Measurements from ENCODE around the gene STARD9.

STARD9 gene

DNA sequence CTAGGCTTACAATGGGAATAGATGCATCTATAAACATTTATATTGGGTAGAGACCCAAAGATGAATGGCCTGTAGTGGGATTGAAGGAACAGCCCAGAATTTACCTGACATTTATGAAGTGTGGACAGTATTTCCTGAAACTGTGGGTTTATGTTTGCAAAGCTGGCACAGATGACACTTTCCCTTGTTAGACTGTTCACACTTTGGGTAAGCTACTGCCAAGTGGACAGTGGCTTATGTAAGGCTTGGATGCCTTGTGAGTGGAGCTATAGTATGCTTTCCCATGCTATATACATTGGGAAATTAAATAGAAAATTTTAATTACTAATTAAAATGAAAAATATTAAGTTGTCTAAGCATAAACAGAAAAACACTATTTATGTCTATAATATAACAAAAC, 48.5 kb downstream of the STARD9 start:
- no peak for DNase-seq (ENCODE audit: low read depth in 1 of 2, low spot score in 1 of 2)

DNA sequence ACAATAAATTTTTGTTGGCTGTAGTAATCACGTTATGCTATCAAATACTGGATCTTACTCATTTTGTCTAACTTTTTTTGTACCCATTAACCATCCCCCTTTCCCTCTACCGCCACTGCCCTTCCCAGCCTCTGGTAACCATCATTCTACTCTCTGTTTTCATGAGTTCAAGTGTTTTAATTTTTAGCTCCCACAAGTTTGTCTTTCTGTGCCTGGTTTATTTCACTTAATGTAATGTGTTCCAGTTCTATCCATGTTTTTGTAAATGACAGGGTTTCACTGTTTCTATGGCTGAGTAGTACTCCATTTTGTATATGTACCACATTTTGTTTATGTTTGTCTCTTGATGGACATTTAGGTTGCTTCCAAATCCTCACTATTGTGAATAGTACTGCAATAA, 52.1 kb downstream of the STARD9 start:
- no peak for DNase-seq (ENCODE audit: low read depth in 1 of 2, low spot score in 1 of 2)

DNA sequence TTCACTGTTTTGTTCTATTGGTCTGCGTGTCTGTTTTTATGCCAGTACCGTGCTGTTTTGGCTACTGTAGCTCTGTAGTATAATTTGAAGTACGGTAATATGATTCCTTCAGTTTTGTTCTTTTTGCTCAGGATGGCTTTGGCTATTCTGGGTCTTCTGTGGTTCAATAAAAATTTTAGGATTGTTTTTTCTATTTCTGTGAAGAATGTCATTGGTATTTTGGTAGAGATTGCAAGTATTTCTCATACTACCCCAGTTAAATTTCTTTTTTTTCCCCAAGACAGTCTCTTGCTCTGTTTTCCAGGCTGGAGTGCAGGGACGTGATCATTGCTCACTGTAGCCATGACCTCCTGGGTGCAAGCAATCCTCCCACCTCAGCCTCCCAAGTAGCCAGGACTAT, 53.4 kb downstream of the STARD9 start:
- no peak for DNase-seq (ENCODE audit: low read depth in 1 of 2, low spot score in 1 of 2)

DNA sequence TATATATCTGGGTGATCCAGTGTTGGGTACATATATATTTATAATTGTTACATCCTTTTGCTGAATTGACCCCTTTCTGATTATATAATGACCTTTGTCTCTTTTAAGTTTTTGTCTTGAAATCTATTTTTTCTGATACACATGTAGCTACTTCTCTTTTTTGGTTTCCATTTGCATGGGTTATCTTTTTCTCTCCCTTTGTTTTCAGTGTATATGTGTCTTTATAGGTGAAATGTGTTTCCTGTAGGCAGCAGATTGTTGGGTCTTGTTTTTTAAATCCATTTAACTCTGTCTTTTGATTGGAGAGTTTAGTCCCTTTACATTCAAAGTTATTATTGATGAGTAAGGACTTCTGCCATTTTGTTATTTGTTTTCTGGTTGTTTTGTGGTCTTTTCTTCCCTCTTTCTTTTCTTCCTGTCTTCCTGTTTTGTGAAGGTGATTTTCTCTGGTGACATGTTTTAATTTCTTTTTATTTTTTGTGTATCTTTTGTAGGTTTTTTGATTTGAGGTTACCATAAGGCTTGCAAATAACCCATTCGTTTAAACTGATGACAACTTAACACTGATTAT, 56.8 kb downstream of the STARD9 start:
- DNase-seq (ENCODE audit: low read depth in 1 of 2, low spot score in 1 of 2) = no peak

DNA sequence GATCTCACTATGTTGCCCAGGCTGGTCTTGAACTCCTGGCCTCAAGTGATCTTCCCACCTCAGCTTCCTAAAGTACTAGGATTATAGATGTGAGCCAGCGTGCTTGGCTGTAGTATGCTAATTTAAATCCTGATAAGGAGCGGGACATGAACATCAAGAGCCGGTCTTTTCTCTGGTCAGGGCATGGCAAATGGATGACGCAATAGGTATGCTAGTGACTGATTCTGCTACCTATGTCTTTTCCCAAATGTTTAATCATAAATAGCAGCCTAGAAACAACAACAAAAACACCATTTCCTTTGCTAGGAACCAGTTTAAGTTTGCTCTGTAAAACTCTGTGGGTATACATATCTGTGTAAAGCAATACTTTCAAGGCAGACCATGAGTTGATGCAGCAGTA, 64.7 kb downstream of the STARD9 start:
- DNase-seq (ENCODE audit: low read depth in 1 of 2, low spot score in 1 of 2) = no peak

DNA sequence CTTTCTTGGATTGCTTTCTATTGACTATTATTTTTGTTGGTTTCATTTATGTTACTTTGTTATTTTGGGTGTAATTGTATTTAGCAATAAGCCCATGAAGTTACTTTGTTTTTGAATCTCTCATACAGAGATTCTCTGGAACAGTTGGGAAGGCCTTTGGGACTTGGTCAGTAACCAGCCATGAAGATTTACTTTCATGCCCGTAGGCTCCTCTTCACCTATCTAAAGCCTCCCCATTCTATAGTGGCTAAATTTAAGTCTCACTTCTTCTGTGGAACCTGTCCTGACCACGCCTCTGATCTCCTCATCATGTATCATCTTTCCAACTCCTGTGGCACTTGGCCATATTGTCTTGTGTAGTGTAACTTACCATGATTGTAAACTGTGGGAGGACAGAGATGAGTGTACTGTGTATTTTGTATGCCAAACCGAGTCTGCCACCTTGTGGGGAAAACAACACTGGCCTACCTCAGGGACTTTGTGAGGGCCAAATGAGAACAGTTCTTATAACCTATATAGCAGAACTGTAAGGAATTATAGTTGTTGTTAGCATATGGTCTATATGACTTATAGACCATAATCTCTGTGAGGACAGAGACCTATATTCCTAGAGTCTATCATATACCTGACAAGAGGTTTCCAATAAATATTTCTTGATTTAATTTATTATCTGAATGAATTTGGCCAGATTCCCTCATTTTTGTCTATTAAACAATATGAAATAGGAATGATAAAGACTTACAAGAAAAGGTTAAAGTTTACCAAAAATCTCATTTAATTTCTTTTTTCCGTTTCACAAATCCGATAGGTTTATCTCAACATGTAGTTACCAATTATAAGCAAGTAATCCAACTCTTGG, 75.0 kb downstream of the STARD9 start:
- peak in 1 of 2 donors; percentile 32 for DNase-seq (ENCODE audit: low read depth in 1 of 2, low spot score in 1 of 2)

DNA sequence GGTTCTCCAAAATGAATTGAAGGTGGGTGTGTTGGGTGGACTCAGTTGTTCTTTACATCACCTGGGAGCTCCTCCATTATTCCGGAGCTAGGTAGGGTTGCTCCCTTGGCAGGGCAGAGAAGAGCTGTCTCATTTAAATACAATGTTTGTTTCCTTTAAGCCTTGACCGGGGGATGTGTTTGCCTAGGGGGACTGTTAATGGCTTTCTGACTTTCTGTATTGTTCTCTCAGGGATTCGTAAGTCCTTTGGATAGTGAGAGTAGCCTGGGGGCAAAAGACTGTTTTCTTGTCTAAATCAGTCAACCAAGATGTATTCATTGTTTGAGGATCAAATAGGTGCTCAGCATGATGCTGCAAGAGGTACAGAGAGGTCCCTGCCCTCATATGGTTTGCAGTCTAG, 90.4 kb downstream of the STARD9 start:
- no peak for DNase-seq (ENCODE audit: low read depth in 1 of 2, low spot score in 1 of 2)

DNA sequence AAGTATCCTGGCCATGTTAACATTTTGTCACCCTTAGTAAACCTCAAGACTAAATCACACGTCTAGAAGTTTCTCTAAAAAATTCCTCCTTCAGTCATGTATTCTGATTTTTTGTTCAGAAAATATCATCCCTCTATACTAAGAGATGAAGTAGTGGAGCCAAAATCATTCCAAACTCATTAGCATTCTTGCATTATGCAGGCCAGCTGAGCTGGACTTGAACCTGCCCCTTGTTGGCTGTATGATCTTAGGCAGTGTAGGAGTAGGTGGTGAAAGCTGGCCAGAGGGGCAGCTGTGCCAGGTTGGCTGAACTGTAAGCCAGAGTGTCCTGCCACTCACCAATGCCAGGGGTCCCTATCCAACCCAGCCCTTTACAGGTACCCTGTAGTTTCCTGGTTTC, 92.4 kb downstream of the STARD9 start:
- DNase-seq (ENCODE audit: low read depth in 1 of 2, low spot score in 1 of 2) = no peak

DNA sequence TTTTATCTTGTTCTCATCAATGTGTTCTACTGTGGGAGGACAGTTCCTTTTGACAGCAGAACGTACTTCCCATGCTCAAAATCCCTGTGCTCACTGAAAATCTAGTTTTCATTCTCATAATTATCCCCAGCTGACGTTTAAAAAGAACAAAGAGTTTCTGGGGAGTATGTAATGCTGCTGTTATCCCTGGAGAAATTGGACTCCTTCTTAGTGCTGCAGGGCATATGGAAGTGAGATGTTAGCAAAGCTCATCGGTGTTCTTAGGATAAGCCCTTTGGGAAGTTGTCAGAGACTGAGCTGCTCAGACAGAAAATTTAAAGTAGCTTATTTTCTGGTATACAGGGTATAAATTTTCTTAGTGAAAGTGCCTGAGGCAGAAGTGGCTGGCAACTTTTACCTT, 95.0 kb downstream of the STARD9 start:
- no peak for DNase-seq (ENCODE audit: low read depth in 1 of 2, low spot score in 1 of 2)

DNA sequence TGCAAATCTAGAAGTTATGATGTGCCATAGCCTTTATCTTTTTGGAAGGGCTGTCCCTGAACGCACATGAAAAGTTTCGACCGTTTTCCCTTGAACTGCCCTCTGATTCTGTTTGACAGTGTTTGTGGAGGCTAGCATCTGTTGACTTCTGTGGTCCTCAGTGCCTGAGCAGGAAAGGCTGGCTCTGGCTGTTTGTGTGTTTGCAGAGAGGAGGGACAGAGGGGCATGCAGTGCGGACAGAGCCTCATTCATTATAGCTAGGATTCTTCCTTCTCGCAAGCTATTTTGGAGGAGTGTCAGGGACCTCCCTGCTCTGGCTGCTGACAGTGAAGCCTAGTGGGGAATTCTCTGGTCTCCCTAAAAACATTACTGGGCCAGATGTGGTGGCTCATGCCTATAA, 97.0 kb downstream of the STARD9 start:
- DNase-seq (ENCODE audit: low read depth in 1 of 2, low spot score in 1 of 2) = no peak

DNA sequence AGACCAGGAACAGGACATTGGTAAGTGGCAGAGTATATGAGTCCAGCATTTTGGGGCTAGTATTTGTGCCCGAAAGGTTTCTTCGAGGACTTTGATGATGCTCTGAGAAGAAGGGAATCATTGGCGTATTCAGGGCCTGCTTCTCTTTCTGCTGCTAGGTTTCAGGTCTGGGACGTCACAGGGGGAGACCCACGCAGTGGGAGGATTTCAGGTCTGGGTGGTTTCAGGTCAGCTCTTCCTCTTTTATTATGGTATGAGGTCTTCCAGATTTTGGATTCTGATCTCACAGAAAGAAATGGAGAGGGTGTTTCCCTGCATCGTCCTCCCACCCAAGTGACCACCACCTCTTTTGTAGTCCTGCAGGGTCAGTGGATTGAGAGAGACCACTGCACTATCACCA, 99.1 kb downstream of the STARD9 start:
- no peak for DNase-seq (ENCODE audit: low read depth in 1 of 2, low spot score in 1 of 2)

DNA sequence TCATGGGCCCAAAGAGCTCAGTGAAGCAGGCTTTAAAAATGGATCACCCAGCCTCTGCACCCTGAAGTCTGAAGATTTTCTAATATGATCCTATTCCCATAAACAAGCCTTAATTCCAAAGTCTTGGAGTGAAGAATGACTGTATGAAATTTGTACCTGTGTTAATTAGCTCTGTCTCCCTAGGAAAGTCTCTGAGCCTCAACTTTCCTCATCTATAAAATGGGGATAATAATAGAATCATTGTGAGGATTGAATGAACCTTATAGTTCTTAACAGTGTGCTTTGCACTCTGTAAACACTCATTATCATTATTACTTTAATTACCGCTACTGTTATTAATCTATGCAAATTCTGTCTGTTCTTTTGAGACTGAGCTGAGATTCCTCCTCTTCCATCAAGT, 99.6 kb downstream of the STARD9 start:
- no peak for DNase-seq (ENCODE audit: low read depth in 1 of 2, low spot score in 1 of 2)

DNA sequence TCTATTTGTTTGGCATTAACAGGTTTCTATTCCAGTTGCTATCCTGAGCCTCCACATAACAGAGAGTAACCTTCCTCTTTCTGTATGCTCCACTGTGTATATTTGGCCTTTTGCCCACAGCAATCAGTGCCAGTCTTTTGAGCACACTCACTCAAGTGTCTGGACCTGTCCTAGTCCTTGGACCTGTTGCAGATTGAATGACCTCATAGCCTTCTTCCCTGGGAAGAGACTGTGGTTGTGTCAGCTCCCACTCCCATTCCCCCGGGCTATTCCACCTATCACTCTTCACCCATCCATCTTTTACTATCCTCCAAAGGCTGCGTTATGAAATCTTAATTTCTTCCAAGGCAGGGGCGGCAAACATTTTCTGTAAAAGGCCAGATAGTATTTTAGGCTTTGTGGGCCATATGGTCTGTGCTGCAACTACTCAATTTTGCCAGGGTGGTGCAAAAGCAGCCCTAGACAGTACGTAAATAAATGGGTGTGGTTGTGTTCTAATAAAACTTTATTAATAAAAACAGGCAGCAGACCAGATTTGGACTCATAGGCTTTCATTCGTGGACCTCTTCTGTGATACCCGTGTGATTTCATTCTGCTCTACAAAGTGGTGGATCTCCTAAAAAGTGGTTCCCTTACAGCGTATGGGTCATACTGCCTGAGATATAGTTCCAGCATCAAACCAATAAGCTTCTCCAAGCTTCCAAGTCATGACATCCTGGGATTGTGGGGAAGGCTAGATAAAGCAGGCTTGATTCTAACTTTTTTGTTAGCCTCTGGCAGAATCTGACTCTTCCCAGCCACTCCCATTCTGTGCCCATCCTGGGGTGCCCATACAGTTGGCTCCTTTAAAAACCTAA, 104.1 kb downstream of the STARD9 start:
- no peak for DNase-seq (ENCODE audit: low read depth in 1 of 2, low spot score in 1 of 2)

DNA sequence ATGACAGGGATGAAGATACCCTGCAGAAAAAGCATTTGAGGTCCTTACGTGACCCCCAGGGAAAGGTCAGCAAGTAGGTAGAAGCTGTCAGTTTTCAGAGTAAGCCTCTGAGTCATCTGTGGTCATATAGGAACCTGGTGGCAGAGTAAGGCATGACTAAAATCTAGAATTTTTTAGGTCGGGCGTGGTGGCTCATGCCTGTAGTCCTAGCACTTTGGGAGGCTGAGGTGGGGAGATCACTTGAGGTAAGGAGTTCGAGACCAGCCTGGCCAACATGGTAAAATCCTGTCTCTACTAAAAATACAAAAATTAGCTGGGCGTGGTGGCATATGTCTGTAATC, 104.7 kb downstream of the STARD9 start:
- peak in 1 of 2 donors; percentile 18 for DNase-seq (ENCODE audit: low read depth in 1 of 2, low spot score in 1 of 2)

DNA sequence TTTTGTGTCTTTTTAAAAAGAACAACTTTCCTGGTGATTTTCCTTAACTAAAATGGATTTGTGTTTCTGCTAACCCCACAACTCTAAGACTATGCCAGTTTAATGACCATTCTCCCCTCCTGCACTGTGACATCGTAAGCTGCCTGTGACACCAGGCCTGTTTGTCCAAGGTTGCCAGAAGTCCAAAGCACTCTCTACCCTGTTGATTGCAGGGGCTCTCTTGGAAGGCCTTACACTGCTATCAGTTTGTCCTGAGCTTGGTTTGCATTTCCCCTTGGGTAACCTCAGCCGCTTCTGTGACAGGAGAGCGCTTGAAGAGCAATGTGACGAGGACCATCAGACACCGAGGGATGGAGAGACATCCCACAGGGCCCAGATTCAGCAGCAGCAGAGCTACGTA, 105.7 kb downstream of the STARD9 start:
- no peak for DNase-seq (ENCODE audit: low read depth in 1 of 2, low spot score in 1 of 2)

DNA sequence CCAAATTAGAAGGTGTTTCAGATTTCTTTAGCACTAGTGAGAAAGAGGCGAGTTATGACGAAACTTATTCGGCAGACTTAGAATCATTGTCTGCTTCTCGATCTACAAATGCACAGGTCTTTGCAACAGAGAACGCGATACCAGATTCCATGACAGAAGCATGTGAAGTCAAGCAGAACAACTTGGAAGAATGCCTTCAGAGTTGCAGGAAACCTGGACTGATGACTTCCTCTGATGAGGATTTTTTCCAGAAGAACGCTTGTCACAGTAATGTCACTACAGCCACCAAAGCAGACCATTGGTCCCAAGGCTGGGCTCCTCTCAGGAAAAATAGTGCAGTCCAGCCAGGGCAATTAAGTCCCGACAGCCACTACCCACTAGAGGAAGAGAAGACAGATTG, 110.9 kb downstream of the STARD9 start:
- DNase-seq (ENCODE audit: low read depth in 1 of 2, low spot score in 1 of 2) = no peak

DNA sequence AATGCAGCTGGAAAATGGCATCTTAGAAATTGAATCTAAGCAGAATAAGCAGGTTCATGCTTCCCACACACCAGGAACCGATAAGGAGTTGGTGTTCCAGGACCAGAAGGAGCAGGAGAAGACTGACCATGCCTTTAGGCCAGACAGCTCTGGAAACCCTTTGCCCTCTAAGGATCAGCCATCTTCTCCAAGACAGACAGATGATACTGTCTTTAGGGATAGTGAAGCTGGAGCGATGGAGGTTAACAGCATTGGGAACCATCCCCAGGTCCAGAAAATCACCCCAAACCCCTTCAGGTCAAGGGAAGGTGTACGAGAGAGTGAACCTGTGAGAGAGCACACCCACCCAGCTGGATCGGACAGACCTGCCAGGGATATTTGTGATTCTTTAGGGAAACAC, 112.3 kb downstream of the STARD9 start:
- DNase-seq (ENCODE audit: low read depth in 1 of 2, low spot score in 1 of 2) = no peak

DNA sequence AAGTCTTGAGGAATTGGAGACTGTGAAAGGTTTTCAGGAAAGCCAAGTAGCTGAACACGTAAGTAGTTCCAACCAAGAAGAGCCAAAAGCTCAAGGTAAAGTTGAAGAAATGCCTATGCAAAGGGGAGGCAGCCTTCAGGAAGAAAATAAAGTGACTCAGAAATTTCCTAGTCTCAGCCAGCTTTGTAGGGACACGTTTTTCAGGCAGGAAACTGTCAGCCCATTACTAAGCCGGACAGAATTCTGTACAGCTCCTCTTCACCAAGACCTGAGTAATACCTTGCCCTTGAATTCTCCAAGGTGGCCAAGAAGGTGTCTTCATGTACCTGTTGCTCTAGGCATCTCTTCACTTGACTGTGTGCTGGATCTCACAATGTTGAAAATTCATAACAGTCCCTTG, 112.9 kb downstream of the STARD9 start:
- no peak for DNase-seq (ENCODE audit: low read depth in 1 of 2, low spot score in 1 of 2)

DNA sequence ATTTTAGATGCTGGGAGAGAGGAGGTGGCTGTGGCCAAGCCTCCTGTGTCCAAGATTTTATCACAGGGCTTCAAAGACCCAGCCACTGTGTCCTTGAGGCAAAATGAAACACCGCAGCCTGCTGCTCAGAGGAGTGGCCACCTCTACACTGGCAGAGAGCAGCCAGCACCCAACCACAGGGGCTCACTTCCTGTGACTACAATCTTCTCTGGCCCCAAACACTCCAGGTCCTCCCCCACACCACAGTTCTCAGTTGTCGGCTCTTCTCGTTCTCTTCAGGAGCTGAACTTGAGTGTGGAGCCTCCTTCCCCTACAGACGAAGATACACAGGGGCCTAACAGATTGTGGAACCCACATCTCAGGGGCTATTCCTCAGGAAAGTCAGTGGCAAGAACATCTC, 115.9 kb downstream of the STARD9 start:
- DNase-seq (ENCODE audit: low read depth in 1 of 2, low spot score in 1 of 2) = no peak

DNA sequence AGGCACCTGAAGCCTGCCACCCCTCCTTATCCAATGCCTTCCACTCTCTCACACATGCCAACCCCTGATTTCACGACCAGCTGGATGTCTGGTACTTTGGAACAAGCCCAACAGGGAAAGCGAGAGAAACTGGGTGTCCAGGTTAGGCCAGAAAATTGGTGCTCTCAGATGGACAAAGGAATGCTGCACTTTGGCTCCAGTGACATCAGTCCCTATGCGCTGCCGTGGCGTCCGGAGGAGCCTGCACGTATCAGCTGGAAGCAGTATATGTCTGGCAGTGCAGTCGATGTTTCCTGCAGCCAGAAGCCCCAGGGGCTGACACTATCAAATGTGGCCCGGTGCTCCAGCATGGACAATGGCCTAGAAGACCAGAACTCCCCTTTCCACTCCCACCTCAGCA, 116.4 kb downstream of the STARD9 start:
- DNase-seq (ENCODE audit: low read depth in 1 of 2, low spot score in 1 of 2) = no peak

DNA sequence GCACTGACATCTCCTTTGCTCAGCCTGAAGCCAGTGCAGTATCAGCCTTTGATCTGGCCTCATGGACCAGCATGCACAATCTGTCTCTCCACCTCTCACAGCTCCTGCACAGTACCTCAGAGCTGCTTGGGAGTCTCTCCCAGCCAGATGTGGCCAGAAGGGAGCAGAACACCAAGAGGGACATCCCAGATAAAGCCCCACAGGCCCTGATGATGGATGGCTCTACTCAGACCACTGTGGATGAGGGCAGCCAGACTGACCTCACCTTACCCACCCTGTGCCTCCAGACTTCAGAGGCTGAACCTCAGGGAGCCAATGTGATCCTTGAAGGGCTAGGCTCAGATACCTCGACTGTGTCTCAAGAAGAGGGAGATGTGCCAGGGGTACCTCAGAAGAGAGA, 117.1 kb downstream of the STARD9 start:
- no peak for DNase-seq (ENCODE audit: low read depth in 1 of 2, low spot score in 1 of 2)

DNA sequence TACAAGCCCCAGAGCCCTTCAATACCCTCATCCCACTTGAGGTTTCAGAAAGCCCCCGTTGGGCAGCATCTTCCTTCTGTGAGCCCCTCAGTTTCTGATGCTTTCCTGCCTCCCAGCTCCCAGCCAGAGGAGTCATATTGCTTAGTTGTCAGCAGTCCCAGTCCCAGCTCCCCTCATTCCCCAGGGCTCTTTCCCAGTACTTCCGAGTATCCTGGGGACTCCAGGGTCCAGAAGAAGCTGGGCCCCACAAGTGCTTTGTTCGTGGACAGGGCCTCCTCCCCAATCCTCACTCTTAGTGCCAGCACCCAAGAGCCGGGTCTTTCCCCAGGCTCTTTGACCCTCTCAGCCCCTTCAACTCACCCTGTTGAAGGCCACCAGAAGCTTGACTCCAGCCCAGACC, 117.6 kb downstream of the STARD9 start:
- DNase-seq (ENCODE audit: low read depth in 1 of 2, low spot score in 1 of 2) = no peak
